H1 (cell line): ENCODE data around the gene BTNL8. TPM values are rescaled to one million over a fixed set of nuclear protein-coding genes. Genes with fewer than 3 reads are reported as not detected.

ENCODE experiments used
- CTCF ChIA-PET: fragments of 300-600 bp; sonication (Branson Sonifier 250); formaldehyde crosslinking; loops from one replicate; lab custom pipeline; 2021; ENCODE audit not compliant: partially characterized antibody; lab: Charles Lee
- POLR2A ChIA-PET: fragments of 300-600 bp; sonication (Branson Sonifier 250); formaldehyde crosslinking; loops from one replicate; lab custom pipeline; 2021; ENCODE audit warnings: inconsistent platforms; ENCODE audit not compliant: partially characterized antibody; lab: Charles Lee
- DNase-seq, 2 experiments: peaks; one replicate each; pipeline versions ENCODE4 v3.0.0 to v3.0.0-alpha.2; 2010 to 2022; ENCODE audit warnings: low spot score in 2 of 2, low read depth in 1 of 2, mixed read lengths in 1 of 2
- FAIRE-seq: peaks from 2 replicates; lab custom pipeline; 2011; peaks lifted over from hg19 to GRCh38; lab: Jason Lieb, UNC
- H2AFZ ChIP-seq: 2 replicates; pipeline ENCODE4 v1.8.1; 2012; ENCODE audit warnings: low read length, inconsistent platforms
- H2AK5ac ChIP-seq: 2 replicates; pipeline ENCODE4 v1.6.1; 2013; ENCODE audit warnings: low read depth, low read length
- H2BK120ac ChIP-seq: replicated peaks from 2 replicates; pipeline ENCODE3; 2013; ENCODE audit warnings: low read depth, low read length, inconsistent platforms
- H2BK12ac ChIP-seq: 2 replicates; pipeline ENCODE4 v1.6.1; 2013; ENCODE audit warnings: low read depth, low read length
- H2BK15ac ChIP-seq: 2 replicates; pipeline ENCODE4 v1.6.1; 2013; ENCODE audit warnings: low read length
- H2BK20ac ChIP-seq: 2 replicates; pipeline ENCODE4 v1.6.1; 2013; ENCODE audit warnings: low read length
- H2BK5ac ChIP-seq: 2 replicates; pipeline ENCODE4 v1.6.1; 2013; ENCODE audit warnings: low read depth, low read length
- H3K14ac ChIP-seq: 2 replicates; pipeline ENCODE4 v1.6.1; 2013; ENCODE audit warnings: inconsistent platforms; ENCODE audit not compliant: insufficient read length
- H3K18ac ChIP-seq: 2 replicates; pipeline ENCODE4 v1.6.1; 2013; ENCODE audit warnings: low read length; ENCODE audit errors: extremely low read depth
- H3K23ac ChIP-seq: 2 replicates; pipeline ENCODE4 v1.6.1; 2013; ENCODE audit warnings: inconsistent platforms; ENCODE audit not compliant: insufficient read length
- H3K23me2 ChIP-seq: 2 replicates; pipeline ENCODE4 v1.6.1; 2013; ENCODE audit warnings: low read depth, low read length
- H3K27ac ChIP-seq: 2 replicates; pipeline ENCODE4 v1.6.1; 2011; ENCODE audit warnings: low read depth, low read length, inconsistent platforms
- H3K27me3 ChIP-seq, 4 experiments: replicated peaks in 1 of 4; 1 replicate in 1 of 4; 2 replicates in 3 of 4; pipeline versions ENCODE4 v1.6.1 to v1.8.1; 2011 to 2013; ENCODE audit warnings: low read length in 3 of 4, mild to moderate bottlenecking in 3 of 4, inconsistent platforms in 2 of 4, mixed read lengths in 2 of 4, moderate library complexity in 1 of 4; ENCODE audit not compliant: control insufficient read depth in 3 of 4, insufficient read depth in 3 of 4; ENCODE audit errors: extremely low read depth in 1 of 4
- H3K36me3 ChIP-seq, 4 experiments: 2 replicates each; pipeline versions ENCODE4 v1.6.1 to v1.8.1; 2011 to 2013; ENCODE audit warnings: mild to moderate bottlenecking in 4 of 4, low read length in 3 of 4, moderate library complexity in 2 of 4, control low read depth in 1 of 4, inconsistent platforms in 1 of 4; ENCODE audit not compliant: insufficient read depth in 4 of 4, control insufficient read depth in 2 of 4
- H3K4ac ChIP-seq: replicated peaks from 2 replicates; pipeline ENCODE3; 2013; ENCODE audit warnings: low read length, low read depth, mixed read lengths, inconsistent platforms; ENCODE audit not compliant: insufficient read length
- H3K4me1 ChIP-seq, 4 experiments: replicated peaks in 1 of 4; 1 replicate in 1 of 4; 2 replicates in 3 of 4; pipeline versions ENCODE4 v1.6.1 to v1.8.1; 2011 to 2013; ENCODE audit warnings: low read length in 3 of 4, inconsistent platforms in 2 of 4, mixed read lengths in 1 of 4; ENCODE audit not compliant: insufficient read depth in 4 of 4, control insufficient read depth in 3 of 4
- H3K4me2 ChIP-seq, 2 experiments: 2 replicates each; pipeline versions ENCODE4 v1.6.1 to v1.8.1; 2011 to 2013; ENCODE audit warnings: low read depth in 2 of 2, low read length in 2 of 2, control low read depth in 1 of 2, inconsistent platforms in 1 of 2, mild to moderate bottlenecking in 1 of 2; ENCODE audit not compliant: insufficient read depth in 1 of 2
- H3K4me3 ChIP-seq, 4 experiments: fragments of 200-600, 300-600 bp in 1 of 4; sonication (generic), shearing (Covaris generic), sonication (Bioruptor Twin) in 1 of 4; 2 replicates each; pipeline versions ENCODE4 v1.5.1 to v1.8.1; 2011 to 2016; ENCODE audit warnings: low read length in 4 of 4, low read depth in 3 of 4, control low read depth in 2 of 4, inconsistent platforms in 2 of 4, mild to moderate bottlenecking in 2 of 4, mixed read lengths in 1 of 4, moderate library complexity in 1 of 4; ENCODE audit not compliant: insufficient read depth in 2 of 4; ENCODE audit errors: extremely low read depth in 1 of 4
- H3K56ac ChIP-seq: replicated peaks from 2 replicates; pipeline ENCODE3; 2013; ENCODE audit warnings: low read depth, mild to moderate bottlenecking, mixed read lengths, low read length, inconsistent platforms; ENCODE audit not compliant: insufficient read length
- H3K79me1 ChIP-seq: 2 replicates; pipeline ENCODE4 v1.6.1; 2013; ENCODE audit warnings: low read depth, low read length, control low read depth
- H3K79me2 ChIP-seq, 2 experiments: 2 replicates each; pipeline versions ENCODE4 v1.6.1 to v1.8.1; 2012 to 2013; ENCODE audit warnings: low read length in 2 of 2, mild to moderate bottlenecking in 2 of 2, inconsistent platforms in 1 of 2; ENCODE audit not compliant: insufficient read depth in 2 of 2, control insufficient read depth in 1 of 2
- H3K9ac ChIP-seq, 4 experiments: replicated peaks in 1 of 4; 1 replicate in 1 of 4; 2 replicates in 3 of 4; pipeline versions ENCODE4 v1.6.1 to v1.8.1; 2011 to 2013; ENCODE audit warnings: low read depth in 3 of 4, low read length in 3 of 4, control low read depth in 2 of 4, mild to moderate bottlenecking in 2 of 4, moderate library complexity in 2 of 4, inconsistent platforms in 1 of 4; ENCODE audit errors: extremely low read depth in 1 of 4
- H3K9me3 ChIP-seq, 2 experiments: 2 replicates each; pipeline versions ENCODE4 v1.6.1 to v1.8.1; 2012 to 2013; ENCODE audit warnings: mild to moderate bottlenecking in 2 of 2, moderate library complexity in 2 of 2, control low read depth in 1 of 2, inconsistent platforms in 1 of 2, low read depth in 1 of 2, low read length in 1 of 2, mixed read lengths in 1 of 2; ENCODE audit not compliant: insufficient read depth in 2 of 2
- H4K20me1 ChIP-seq, 2 experiments: replicated peaks in 1 of 2; 2 replicates each; pipeline versions ENCODE3 to v1.8.1; 2011 to 2013; ENCODE audit warnings: inconsistent platforms in 2 of 2, low read length in 2 of 2, mild to moderate bottlenecking in 1 of 2; ENCODE audit not compliant: insufficient read depth in 2 of 2, control insufficient read depth in 1 of 2
- H4K5ac ChIP-seq: 2 replicates; pipeline ENCODE4 v1.6.1; 2013; ENCODE audit warnings: low read length, low read depth, mixed read lengths, inconsistent platforms; ENCODE audit not compliant: insufficient read length
- H4K8ac ChIP-seq: 2 replicates; pipeline ENCODE4 v1.8.0; 2013; ENCODE audit warnings: mild to moderate bottlenecking, moderate library complexity, low read length, inconsistent platforms; ENCODE audit not compliant: insufficient read depth; ENCODE audit errors: extremely low read depth
- H4K91ac ChIP-seq: replicated peaks from 2 replicates; pipeline ENCODE3; 2013; ENCODE audit warnings: low read length, mixed read lengths, inconsistent platforms; ENCODE audit not compliant: insufficient read length
- BACH1 ChIP-seq: IDR thresholded peaks from 2 replicates; pipeline ENCODE4 v1.6.1; 2012; ENCODE audit warnings: low read length, improper control_type of control experiment
- CTBP2 ChIP-seq: IDR thresholded peaks from 2 replicates; pipeline ENCODE4 v1.7.0; 2011; ENCODE audit warnings: borderline replicate concordance, mild to moderate bottlenecking, moderate library complexity, mixed read lengths, low read length; ENCODE audit not compliant: insufficient read depth, insufficient read length
- SP4 ChIP-seq: IDR thresholded peaks from 2 replicates; pipeline ENCODE4 v1.6.1; 2012; ENCODE audit warnings: low read length, inconsistent platforms
- SUZ12 ChIP-seq: fragments of 200-600 bp; sonication (generic); IDR thresholded peaks from 2 replicates; pipeline ENCODE4 v1.6.1; 2012; ENCODE audit warnings: mild to moderate bottlenecking, inconsistent platforms, low read length, moderate library complexity, mixed read lengths
- YY1 ChIP-seq: IDR thresholded peaks from 2 replicates; pipeline ENCODE4 v1.6.1; 2011; ENCODE audit warnings: low read depth, mild to moderate bottlenecking, low read length
- ZNF274 ChIP-seq: IDR thresholded peaks from 2 replicates; pipeline ENCODE4 v1.7.0; 2012; ENCODE audit warnings: low read length, borderline replicate concordance; ENCODE audit errors: extremely low read depth
- WGBS, 2 experiments: shearing (Covaris generic) in 1 of 2; methylation state at CpG; one replicate each; pipeline versions ENCODE4 v1.1.6 to v1.1.7; 2013 to 2015; ENCODE audit warnings: low lambda C conversion rate in 2 of 2, mixed read lengths in 2 of 2, inconsistent platforms in 1 of 2, low coverage in 1 of 2, missing lambda C conversion rate in 1 of 2; ENCODE audit not compliant: insufficient replicate concordance in 2 of 2, insufficient coverage in 1 of 2, insufficient read length in 1 of 2; ENCODE audit errors: extremely low coverage in 1 of 2, missing lambda C conversion rate in 1 of 2; 5-methylcytosine and 5-hydroxymethylcytosine counted together
- long read RNA-seq, 2 experiments: library from RNA in 1 of 2; library from capped mRNA in 1 of 2; stranded (forward); transcript quantifications; one replicate each; pipeline ENCODE4 v2.0.0, GENCODE V29; 2021; ENCODE audit warnings: inconsistent platforms in 1 of 2
- polyA minus RNA-seq, 3 experiments: library from RNA; depleted of rRNA, polyadenylated mRNA; stranded (reverse); fragments of >200 nt; gene quantifications; 1 replicate in 2 of 3; 2 replicates in 1 of 3; pipeline ENCODE4 v1.2.3, GENCODE V29; 2011
- polyA plus RNA-seq, 7 experiments: library from polyadenylated mRNA; depleted of rRNA in 3 of 7; stranded (reverse) in 5 of 7; unstranded in 2 of 7; fragments of >200 nt in 5 of 7; fragments of 200-250 nt in 2 of 7; gene quantifications; 1 replicate in 5 of 7; 2 replicates in 1 of 7; 4 replicates in 1 of 7; pipeline versions ENCODE4 v1.2.1 to v1.2.3, GENCODE V29; 2011 to 2013; ENCODE audit warnings: missing spikeins in 2 of 7, mixed read lengths in 2 of 7
- total RNA-seq: library from RNA; stranded (reverse); fragmentation: NEBNext Ultra II Directional; extraction: Animal tissue kit (Norgen Biotek cat#: 25700); gene quantifications from 2 replicates; pipeline ENCODE4 v1.2.1, GENCODE V29; 2021
- TF ChIP-seq, protein P1 (sequence below): IDR thresholded peaks from 2 replicates; pipeline ENCODE4 v1.6.1; 2012; ENCODE audit warnings: low read length, inconsistent platforms

BTNL8 gene, protein sequence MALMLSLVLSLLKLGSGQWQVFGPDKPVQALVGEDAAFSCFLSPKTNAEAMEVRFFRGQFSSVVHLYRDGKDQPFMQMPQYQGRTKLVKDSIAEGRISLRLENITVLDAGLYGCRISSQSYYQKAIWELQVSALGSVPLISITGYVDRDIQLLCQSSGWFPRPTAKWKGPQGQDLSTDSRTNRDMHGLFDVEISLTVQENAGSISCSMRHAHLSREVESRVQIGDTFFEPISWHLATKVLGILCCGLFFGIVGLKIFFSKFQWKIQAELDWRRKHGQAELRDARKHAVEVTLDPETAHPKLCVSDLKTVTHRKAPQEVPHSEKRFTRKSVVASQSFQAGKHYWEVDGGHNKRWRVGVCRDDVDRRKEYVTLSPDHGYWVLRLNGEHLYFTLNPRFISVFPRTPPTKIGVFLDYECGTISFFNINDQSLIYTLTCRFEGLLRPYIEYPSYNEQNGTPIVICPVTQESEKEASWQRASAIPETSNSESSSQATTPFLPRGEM
- total RNA-seq (0.27 and 0.48 TPM in 2 replicates), polyA plus RNA-seq (2011; rRNA removed) (0.32 and 0.42 TPM in 2 replicates), polyA minus RNA-seq (2011; rRNA and poly(A)+ RNA removed) (0.78 and 0.85 TPM in 2 replicates)
- polyA plus RNA-seq (2011; cell fraction: cytosol; rRNA removed), result 0.72 TPM
- polyA plus RNA-seq (2011; cell fraction: nucleus; rRNA removed), result 0.98 TPM
- polyA plus RNA-seq (2012, experiment 1 of 2), result 0.17 to 0.47 TPM (median 0.30 TPM) in 4 replicates
- 0.30 TPM for polyA plus RNA-seq (2012, experiment 2 of 2)
- polyA plus RNA-seq (2013, experiment 1 of 2), result 0.26 TPM
- 0.33 TPM for polyA plus RNA-seq (2013, experiment 2 of 2)
- not detected for polyA minus RNA-seq (2011; cell fraction: cytosol; rRNA and poly(A)+ RNA removed)
- 1.00 TPM for polyA minus RNA-seq (2011; cell fraction: nucleus; rRNA and poly(A)+ RNA removed)
- long read RNA-seq, experiment 1, result 0 reads
- long read RNA-seq, experiment 2, partial matches to known transcripts, result 1 of 2 reads
- long read RNA-seq, experiment 2, other reads (novel, unspliced or antisense), result 1 of 2 reads

DNA sequence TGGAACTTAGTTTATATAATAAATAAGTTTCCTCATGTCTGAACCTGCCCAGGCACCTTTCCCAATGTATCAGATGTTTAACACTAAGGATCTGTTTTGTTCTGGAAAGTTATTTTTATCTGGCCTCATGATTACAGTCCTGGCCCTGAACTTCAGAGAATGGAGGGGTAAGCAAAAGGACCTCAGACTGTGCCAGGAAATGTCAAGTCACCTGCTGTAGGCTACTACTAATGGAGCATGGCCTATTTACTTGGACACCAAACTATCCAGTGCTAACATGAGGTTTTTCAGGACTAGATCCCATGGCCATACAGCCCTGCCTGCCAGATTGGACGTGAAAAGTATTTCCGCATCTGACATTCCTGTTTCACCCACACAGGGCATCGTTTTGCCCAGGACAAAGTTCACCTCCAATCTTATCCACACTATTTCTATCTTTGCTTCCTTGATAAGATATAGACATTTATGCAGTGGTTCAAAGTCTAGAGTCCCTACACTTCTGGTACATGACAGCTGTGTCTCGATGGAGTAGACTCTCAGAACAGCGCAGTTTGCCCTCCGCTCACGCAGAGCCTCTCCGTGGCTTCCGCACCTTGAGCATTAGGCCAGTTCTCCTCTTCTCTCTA lies at the start of gene BTNL8:
Gene BTNL8 (plus strand): TSS at position 539 of the 626 bp plus-strand sequence. CDS start 152 bp downstream, outside the sequence.
- Histone ChIP-seq H4K91ac (no peak within 1 kb of the TSS), H2AK5ac (no peak within 1 kb of the TSS), H3K9me3 (peaks cover 0 to 5% of the 10 kb centered on the region in 2 experiments; a peak in 2 of 4 replicates), H4K5ac (no peak within 1 kb of the TSS), H3K56ac (no peak within 1 kb of the TSS), H3K14ac (no peak within 1 kb of the TSS), H3K79me1 (no peaks in the 10 kb centered on the region), H3K4ac (no peak within 1 kb of the TSS), H3K36me3 (no peaks in the 10 kb centered on the region), H2BK120ac (no peak within 1 kb of the TSS), H4K8ac (no peak within 1 kb of the TSS), H3K23me2 (no peaks in the 10 kb centered on the region), H3K18ac (no peak within 1 kb of the TSS), H3K4me1 (no peaks in the 10 kb centered on the region), H3K79me2 (no peaks in the 10 kb centered on the region), H2AFZ (no peak within 1 kb of the TSS), H3K4me3 (no peak within 1 kb of the TSS), H2BK15ac (no peak within 1 kb of the TSS), H2BK5ac (no peak within 1 kb of the TSS), H4K20me1 (no peaks in the 10 kb centered on the region), H3K23ac (no peak within 1 kb of the TSS), H2BK12ac (no peak within 1 kb of the TSS), H3K27ac (no peak within 1 kb of the TSS), H3K9ac (no peak within 1 kb of the TSS), H3K4me2 (no peak within 1 kb of the TSS), H3K27me3 (no peaks in the 10 kb centered on the region), H2BK20ac (no peak within 1 kb of the TSS)
- POLR2A ChIA-PET, result interaction anchor here (0.6 to 1.6 kb wide), 2 partner anchors 134 to 160 kb away, joined by 3 to 4 read pairs; no protein-coding TSS in a partner anchor
- FAIRE-seq, result no peak
- WGBS, 2 experiments, result 97% methylated on average over 9 of the region's 9 CpGs; no CpG with 5 or more reads in 1 of the 2 experiments
- no peak for DNase-seq
- CTCF ChIA-PET, result no interaction called here
- no peak for TF ChIP-seq ZNF274
- TF ChIP-seq SP4, result no peak
- no peak for TF ChIP-seq BACH1
- TF ChIP-seq YY1, result no peak
- TF ChIP-seq SUZ12, result no peak
- TF ChIP-seq, protein P1, sequence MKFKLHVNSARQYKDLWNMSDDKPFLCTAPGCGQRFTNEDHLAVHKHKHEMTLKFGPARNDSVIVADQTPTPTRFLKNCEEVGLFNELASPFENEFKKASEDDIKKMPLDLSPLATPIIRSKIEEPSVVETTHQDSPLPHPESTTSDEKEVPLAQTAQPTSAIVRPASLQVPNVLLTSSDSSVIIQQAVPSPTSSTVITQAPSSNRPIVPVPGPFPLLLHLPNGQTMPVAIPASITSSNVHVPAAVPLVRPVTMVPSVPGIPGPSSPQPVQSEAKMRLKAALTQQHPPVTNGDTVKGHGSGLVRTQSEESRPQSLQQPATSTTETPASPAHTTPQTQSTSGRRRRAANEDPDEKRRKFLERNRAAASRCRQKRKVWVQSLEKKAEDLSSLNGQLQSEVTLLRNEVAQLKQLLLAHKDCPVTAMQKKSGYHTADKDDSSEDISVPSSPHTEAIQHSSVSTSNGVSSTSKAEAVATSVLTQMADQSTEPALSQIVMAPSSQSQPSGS, result no peak
- TF ChIP-seq CTBP2, result no peak
